IPS-11a (cell line): ENCODE data around the gene AKAP10.
"Not testable (repeated sequence)": the region's sequence is repeated elsewhere in the genome, so short reads cannot be mapped to it uniquely, and the experiment has no call there.

Experiments
- H3K4me3 ChIP-seq: one replicate; pipeline ENCODE4 v1.5.1; 2013; ENCODE audit warnings: low read depth, low read length, control low read depth

Gene AKAP10

DNA sequence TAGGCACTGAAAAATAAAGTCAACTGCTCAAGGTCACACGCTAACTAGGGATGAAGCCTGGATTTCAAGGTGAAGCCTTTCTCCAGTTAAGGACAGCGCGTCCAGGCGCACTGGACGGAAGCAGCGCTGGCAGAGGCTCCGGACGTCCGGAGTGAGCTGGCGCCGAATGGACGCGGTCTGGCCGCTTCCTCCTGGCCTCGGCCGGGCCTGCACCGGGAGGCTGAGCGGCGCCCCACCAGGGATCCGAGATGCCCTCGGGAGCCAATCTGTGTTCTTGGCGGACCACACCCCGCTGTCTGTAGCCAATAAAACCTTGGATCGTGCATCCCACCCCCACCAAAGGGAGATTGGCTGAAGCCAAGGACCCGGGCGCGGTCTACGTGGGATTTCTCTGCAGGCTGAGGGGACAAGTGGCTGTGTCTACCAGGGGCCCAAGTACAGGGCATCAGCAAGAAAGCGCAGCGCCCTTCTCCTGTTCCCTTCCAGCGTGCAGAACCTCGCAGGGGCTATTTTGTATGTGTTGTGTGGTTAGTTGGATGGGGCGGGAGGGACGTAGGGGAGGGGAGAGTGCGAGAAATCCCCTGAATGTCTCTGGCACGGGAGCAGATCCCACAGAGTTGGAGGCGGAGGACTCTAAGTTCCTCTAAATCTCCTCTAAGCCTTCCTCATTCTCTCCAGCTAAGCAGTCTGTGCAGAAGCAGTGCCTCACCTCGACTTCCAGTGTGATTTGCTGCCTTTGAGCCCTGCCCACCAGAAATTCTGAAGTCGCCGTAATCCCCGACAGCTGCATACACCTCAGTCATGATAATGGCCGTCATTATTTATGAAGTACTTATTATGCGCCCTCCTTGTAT is 2.5 kb upstream of the AKAP10 start:
- no peak overlapping the region for H3K4me3 ChIP-seq

DNA sequence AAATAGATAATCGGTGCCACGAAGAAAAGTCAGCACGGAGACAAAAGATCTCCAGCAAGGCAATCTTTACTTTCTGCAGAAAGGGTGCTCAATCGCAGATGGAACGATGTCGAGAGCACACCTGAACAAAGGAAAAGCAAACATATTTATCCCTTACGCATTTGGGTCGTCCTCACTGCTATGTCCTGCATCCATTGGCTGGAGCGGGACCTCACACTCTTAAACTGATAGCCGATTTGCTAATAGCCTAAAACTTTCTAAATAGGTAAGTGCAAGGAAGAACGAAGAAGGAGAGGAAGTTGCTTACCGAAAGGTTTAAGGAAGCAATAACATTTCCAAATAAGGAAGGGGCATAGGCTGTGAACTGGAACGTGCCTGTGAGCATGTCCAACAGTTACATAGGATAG is 1.2 kb upstream of the AKAP10 start:
- H3K4me3 ChIP-seq: no peak overlapping the region

GRCh38 chr17:19978209-19978802 is 678 bp upstream of the AKAP10 start:
- peak overlapping the region; percentile 56 for H3K4me3 ChIP-seq

DNA sequence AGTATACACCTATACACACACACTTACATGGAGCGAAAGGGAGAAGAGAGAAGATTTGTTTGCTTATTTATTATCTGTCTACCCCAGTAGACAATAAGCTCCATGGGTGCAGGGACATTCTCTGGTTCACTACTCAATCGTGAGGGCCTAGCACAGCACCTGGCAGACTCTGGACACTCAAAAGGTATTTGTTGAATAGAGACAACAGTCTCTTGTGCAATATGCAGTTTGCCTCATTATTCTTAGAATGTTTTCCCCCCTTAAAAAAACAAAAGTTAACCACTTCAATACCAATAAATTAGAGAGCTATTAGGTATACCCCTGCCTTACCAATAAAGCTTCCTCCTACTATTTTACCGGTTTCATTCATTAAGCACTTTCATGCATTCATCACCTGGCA is 2.0 kb downstream of the AKAP10 start:
- no peak overlapping the region for H3K4me3 ChIP-seq

- H3K4me3 ChIP-seq: no peak overlapping the region
These were observed 4.5 kb downstream of the AKAP10 start for GRCh38 chr17:19973156-19973555.

DNA sequence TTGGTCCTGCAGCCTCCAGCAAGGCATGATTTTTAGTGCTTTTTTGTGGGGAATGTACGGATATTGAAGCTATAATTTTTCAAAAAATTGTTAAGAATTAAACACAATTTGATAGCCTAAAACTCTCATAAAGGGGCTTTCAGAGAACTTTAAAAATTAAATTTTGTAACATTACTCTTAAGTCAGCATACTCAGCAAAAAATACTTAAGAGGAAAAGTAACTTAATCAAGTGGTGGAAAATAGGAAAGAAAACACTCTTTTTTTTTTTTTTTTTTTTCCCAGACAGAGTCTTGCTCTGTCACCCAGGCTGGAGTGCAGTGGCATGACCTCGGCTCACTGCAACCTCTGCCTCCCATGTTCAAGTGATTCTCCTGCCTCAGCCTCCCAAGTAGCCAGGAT is 14.7 kb downstream of the AKAP10 start:
- not testable (repeated sequence) for H3K4me3 ChIP-seq

GRCh38 chr17:19958023-19958422 is 19.6 kb downstream of the AKAP10 start:
- no peak overlapping the region for H3K4me3 ChIP-seq

GRCh38 chr17:19955099-19955498 is 22.5 kb downstream of the AKAP10 start:
- no peak overlapping the region for H3K4me3 ChIP-seq

DNA sequence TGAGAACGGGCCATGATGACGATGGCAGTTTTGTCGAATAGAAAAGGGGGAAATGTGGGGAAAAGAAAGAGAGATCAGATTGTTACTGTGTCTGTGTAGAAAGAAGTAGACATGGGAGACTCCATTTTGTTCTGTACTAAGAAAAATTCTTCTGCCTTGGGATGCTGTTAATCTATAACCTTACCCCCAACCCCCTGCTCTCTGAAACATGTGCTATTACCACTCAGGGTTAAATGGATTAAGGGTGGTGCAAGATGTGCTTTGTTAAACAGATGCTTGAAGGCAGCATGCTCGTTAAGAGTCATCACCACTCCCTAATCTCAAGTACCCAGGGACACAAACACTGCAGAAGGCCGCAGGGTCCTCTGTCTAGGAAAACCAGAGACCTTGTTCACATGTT is 26.2 kb downstream of the AKAP10 start:
- H3K4me3 ChIP-seq: not testable (repeated sequence)

GRCh38 chr17:19950624-19951195 is 26.9 kb downstream of the AKAP10 start:
- not testable (repeated sequence) for H3K4me3 ChIP-seq

GRCh38 chr17:19948116-19948943 is 29.3 kb downstream of the AKAP10 start:
- H3K4me3 ChIP-seq: no peak overlapping the region

GRCh38 chr17:19946921-19947320 is 30.7 kb downstream of the AKAP10 start:
- no peak overlapping the region for H3K4me3 ChIP-seq

- no peak overlapping the region for H3K4me3 ChIP-seq
These were observed 32.5 kb downstream of the AKAP10 start for GRCh38 chr17:19945009-19945626.

GRCh38 chr17:19943599-19943998 is 34.0 kb downstream of the AKAP10 start:
- no peak overlapping the region for H3K4me3 ChIP-seq

DNA sequence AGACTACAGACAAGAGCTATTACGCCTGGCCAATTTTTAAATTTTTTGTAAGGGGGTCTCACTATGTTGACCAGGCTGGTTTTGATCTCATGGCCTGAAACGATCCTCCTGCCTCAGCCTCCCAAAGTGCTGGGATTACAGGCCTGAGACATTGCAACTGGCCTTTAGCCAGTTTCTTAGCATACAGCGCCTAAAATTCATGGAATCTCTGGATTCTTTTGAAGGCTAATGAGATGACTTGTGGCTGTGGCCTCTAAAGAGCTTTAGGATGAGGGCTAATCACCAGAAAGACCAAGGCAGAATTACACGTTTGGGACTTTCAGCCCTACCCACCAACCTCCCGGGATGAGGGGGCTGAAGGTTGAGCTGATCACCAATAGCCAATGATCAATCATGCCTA is 34.6 kb downstream of the AKAP10 start:
- H3K4me3 ChIP-seq: no peak overlapping the region

- no peak overlapping the region for H3K4me3 ChIP-seq
These were observed 36.7 kb downstream of the AKAP10 start for GRCh38 chr17:19940722-19941464.

GRCh38 chr17:19939993-19940721 is 37.5 kb downstream of the AKAP10 start:
- no peak overlapping the region for H3K4me3 ChIP-seq

DNA sequence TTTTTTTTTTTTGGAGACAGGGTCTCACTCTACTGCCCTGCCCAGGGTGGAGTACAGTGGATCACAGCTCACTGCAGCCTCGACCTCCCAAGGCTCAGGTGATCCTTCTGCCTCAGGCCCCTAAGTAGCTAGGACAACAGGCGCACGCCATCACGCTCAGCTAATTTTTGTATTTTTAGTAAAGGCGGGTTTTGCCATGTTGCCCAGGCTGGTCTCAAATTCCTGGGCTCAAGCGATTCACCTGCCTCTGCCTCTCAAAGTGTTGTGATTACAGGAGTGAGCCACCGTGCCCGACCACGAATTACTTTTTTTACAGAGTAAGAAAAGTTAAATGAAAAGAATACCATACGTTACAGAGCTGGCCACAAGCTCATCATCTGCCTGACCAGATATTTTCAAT is 38.9 kb downstream of the AKAP10 start:
- H3K4me3 ChIP-seq: no peak overlapping the region

- no peak overlapping the region for H3K4me3 ChIP-seq
These were observed 40.1 kb downstream of the AKAP10 start for GRCh38 chr17:19937522-19937921.

- H3K4me3 ChIP-seq: no peak overlapping the region
These were observed 42.5 kb downstream of the AKAP10 start for GRCh38 chr17:19935169-19935568.
